ENCODE measurements around the gene NCK2. TPM values are rescaled to one million over a fixed set of nuclear protein-coding genes. Genes with fewer than 3 reads are reported as not detected.

The NCK2 gene
- total RNA-seq, 1 experiment from 2014 or later, result 49.2 TPM

GRCh38 chr2:105783151-105783738 is 38.5 kb downstream of the NCK2 start:
- Mint-ChIP-seq H3K4me3 (no peak overlapping the region), H3K27ac (peak overlapping the region in 2 of 3 experiments; percentile 32 to 52; a peak in 2 of 7 replicates), H3K36me3 (ENCODE audit: insufficient read depth in 1 of 3, low read depth in 3 of 3) (peaks cover 0 to 7% (median 0%) of the 10 kb centered on the region in 3 experiments; a peak in 5 of 7 replicates), H3K27me3 (ENCODE audit: low read depth) (no peaks in the 10 kb centered on the region), H3K4me1 (peaks cover 63 to 65% of the 10 kb centered on the region in 2 experiments), H3K9me3 (no peaks in the 10 kb centered on the region)
- Histone ChIP-seq H3K56ac (ENCODE audit: insufficient read length, low read depth, low read length) (no peak overlapping the region), H3K23ac (ENCODE audit: insufficient read length, low read depth, low read length) (no peak overlapping the region), H3K4ac (ENCODE audit: low read depth, low read length) (no peak overlapping the region), H2AK5ac (ENCODE audit: insufficient read length, low read length) (no peak overlapping the region), H4K5ac (ENCODE audit: insufficient read length, low read depth, low read length) (no peak overlapping the region), H4K20me1 (ENCODE audit: control insufficient read depth, insufficient read depth, insufficient read length) (no peaks in the 10 kb centered on the region), H3K23me2 (ENCODE audit: insufficient read length, low read depth, low read length, poor library complexity, severe bottlenecking) (peaks cover 2% of the 10 kb centered on the region), H2BK20ac (ENCODE audit: low read depth, low read length, poor library complexity, severe bottlenecking) (no peak overlapping the region), H3T11ph (ENCODE audit: low read length) (no peak overlapping the region), H3K4me2 (ENCODE audit: insufficient read depth, insufficient read length, low read length) (no peak overlapping the region), H3K9me3 (ENCODE audit: control insufficient read depth, low read depth, low read length) (no peaks in the 10 kb centered on the region), H2BK5ac (ENCODE audit: insufficient read length, low read length) (no peak overlapping the region), H3K18ac (ENCODE audit: insufficient read length, low read depth, low read length) (no peak overlapping the region), H2BK120ac (ENCODE audit: low read depth, low read length, poor library complexity, severe bottlenecking) (no peak overlapping the region), H4K91ac (ENCODE audit: insufficient read length, low read depth, low read length) (no peak overlapping the region), H3K27ac (ENCODE audit: insufficient read length, low read depth, low read length) (no peak overlapping the region), H3K4me1 (ENCODE audit: insufficient read depth, low read length) (no peaks in the 10 kb centered on the region; the same call in 1 of the 2 replicates), H2BK12ac (ENCODE audit: insufficient read length, low read depth, low read length) (no peak overlapping the region), H2AFZ (ENCODE audit: low read length) (no peak overlapping the region), H3K27me3 (ENCODE audit: insufficient read depth, low read length) (no peaks in the 10 kb centered on the region), H3K79me1 (ENCODE audit: insufficient read depth, low read depth, low read length, poor library complexity, severe bottlenecking) (peaks cover 12% of the 10 kb centered on the region), H3K79me2 (ENCODE audit: insufficient read depth, low read length) (peaks cover 8% of the 10 kb centered on the region; the same call in 1 of the 2 replicates), H3K9ac (ENCODE audit: extremely low read depth, insufficient read length, low read length) (no peak overlapping the region), H4K8ac (replicated peaks; ENCODE audit: insufficient read length, low read depth, low read length) (no peak overlapping the region), H3K14ac (ENCODE audit: insufficient read depth, low read length) (no peak overlapping the region), H2BK15ac (ENCODE audit: low read depth, low read length) (no peak overlapping the region)
- TF ChIP-seq, protein P1, sequence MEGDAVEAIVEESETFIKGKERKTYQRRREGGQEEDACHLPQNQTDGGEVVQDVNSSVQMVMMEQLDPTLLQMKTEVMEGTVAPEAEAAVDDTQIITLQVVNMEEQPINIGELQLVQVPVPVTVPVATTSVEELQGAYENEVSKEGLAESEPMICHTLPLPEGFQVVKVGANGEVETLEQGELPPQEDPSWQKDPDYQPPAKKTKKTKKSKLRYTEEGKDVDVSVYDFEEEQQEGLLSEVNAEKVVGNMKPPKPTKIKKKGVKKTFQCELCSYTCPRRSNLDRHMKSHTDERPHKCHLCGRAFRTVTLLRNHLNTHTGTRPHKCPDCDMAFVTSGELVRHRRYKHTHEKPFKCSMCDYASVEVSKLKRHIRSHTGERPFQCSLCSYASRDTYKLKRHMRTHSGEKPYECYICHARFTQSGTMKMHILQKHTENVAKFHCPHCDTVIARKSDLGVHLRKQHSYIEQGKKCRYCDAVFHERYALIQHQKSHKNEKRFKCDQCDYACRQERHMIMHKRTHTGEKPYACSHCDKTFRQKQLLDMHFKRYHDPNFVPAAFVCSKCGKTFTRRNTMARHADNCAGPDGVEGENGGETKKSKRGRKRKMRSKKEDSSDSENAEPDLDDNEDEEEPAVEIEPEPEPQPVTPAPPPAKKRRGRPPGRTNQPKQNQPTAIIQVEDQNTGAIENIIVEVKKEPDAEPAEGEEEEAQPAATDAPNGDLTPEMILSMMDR (conservative IDR thresholded peaks at IDR 0.05), result no peak
- WGBS (ENCODE audit: extremely low coverage, insufficient read length, low lambda C conversion rate), result no CpG with 5 or more reads among the region's 18 CpGs
- DNase-seq, result no peak
